Endothelial cell (in vitro differentiated cells): ENCODE data around the gene PTPRQ. TPM values are rescaled to one million over a fixed set of nuclear protein-coding genes. Genes with fewer than 3 reads are reported as not detected.
A peak's percentile ranks its signal among the peaks of the same experiment; 100 is the strongest.

ENCODE experiments used
- DNase-seq: peaks from one replicate; pipeline ENCODE4 v3.0.0; 2021; ENCODE audit warnings: low spot score
- H3K27ac Mint-ChIP-seq: one replicate; pipeline ENCODE4 v1.8.0; 2021; ENCODE audit warnings: mixed read lengths, inconsistent platforms; ENCODE audit not compliant: unreplicated experiment
- H3K27me3 Mint-ChIP-seq: one replicate; pipeline ENCODE4 v1.8.0; 2021; ENCODE audit warnings: mild to moderate bottlenecking, moderate library complexity, mixed read lengths, inconsistent platforms; ENCODE audit not compliant: unreplicated experiment
- H3K36me3 Mint-ChIP-seq: one replicate; pipeline ENCODE4 v1.8.0; 2021; ENCODE audit warnings: mild to moderate bottlenecking, low read depth, mixed read lengths, inconsistent platforms; ENCODE audit not compliant: unreplicated experiment
- H3K4me1 Mint-ChIP-seq: one replicate; pipeline ENCODE4 v1.8.0; 2021; ENCODE audit warnings: mild to moderate bottlenecking, mixed read lengths, inconsistent platforms; ENCODE audit not compliant: unreplicated experiment
- H3K4me3 Mint-ChIP-seq: one replicate; pipeline ENCODE4 v1.8.0; 2021; ENCODE audit warnings: mild to moderate bottlenecking, mixed read lengths, inconsistent platforms; ENCODE audit not compliant: unreplicated experiment
- H3K9me3 Mint-ChIP-seq: one replicate; pipeline ENCODE4 v1.8.0; 2021; ENCODE audit warnings: mixed read lengths, inconsistent platforms; ENCODE audit not compliant: unreplicated experiment
- total RNA-seq: library from RNA; stranded (reverse); fragmentation: NEBNext Ultra II Directional; extraction: Animal tissue kit (Norgen Biotek cat#: 25700); gene quantifications from one replicate; pipeline ENCODE4 v1.2.1, GENCODE V29; 2021; ENCODE audit not compliant: unreplicated experiment
- TF ChIP-seq, protein P1 (sequence below): fragments of 200-600 bp; sonication (generic); IDR thresholded peaks from one replicate; pipeline ENCODE4 v1.5.0; 2021; ENCODE audit warnings: antibody characterized with exemption; ENCODE audit not compliant: unreplicated experiment

PTPRQ gene
- total RNA-seq, 1 donor from 2014 or later, result not detected

DNA sequence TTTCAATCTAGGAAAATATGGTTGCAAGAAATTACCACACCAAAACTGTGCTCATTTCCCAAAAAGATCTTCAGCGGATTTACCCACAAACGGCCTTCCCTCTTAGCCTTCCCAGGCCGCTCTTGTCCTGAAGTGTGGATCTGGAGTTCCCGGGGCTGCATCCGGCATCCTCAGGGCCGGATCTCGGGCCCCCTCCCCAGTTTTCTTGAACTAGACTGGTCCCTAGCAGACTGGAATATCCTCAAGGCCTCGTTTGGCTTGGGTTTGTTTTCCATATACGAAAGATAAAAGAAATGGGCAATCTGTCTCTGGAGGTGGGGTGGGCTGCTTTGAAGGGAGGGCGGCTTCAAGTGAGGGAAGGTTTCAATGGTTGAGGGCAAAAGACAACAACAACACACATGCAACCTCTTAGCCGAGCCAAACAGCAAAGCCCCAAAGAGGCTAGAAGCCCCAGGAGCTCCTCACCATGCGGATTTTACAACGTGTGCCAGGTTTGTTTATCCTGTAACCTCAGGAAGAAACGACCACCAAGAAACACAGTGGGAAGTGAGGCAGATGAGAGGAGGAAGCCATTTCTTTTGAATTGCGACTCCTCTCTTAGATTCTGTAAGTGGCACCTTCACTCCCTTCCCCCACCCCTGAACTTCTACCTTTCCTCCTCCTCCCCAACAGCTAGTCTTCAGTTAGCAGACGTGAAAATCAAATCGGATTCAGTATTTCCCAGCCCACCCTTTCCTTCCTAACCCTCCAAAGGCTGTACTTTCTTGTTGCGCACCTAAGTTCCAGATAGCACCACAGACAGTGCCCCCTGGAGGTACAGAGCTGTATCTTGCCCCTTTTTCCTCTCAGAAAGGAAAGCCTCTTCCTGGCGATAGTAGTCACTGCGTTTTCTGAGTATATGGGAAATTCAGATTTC lies 266.0 kb downstream of the PTPRQ start:
- peaks cover 59% of the 10 kb centered on the region for H3K4me1 Mint-ChIP-seq
- DNase-seq, result no peak
- H3K4me3 Mint-ChIP-seq, result peak overlapping the region; percentile 72
- H3K27me3 Mint-ChIP-seq, result peaks cover 15% of the 10 kb centered on the region
- H3K27ac Mint-ChIP-seq, result peak overlapping the region; percentile 95
- TF ChIP-seq, protein P1, sequence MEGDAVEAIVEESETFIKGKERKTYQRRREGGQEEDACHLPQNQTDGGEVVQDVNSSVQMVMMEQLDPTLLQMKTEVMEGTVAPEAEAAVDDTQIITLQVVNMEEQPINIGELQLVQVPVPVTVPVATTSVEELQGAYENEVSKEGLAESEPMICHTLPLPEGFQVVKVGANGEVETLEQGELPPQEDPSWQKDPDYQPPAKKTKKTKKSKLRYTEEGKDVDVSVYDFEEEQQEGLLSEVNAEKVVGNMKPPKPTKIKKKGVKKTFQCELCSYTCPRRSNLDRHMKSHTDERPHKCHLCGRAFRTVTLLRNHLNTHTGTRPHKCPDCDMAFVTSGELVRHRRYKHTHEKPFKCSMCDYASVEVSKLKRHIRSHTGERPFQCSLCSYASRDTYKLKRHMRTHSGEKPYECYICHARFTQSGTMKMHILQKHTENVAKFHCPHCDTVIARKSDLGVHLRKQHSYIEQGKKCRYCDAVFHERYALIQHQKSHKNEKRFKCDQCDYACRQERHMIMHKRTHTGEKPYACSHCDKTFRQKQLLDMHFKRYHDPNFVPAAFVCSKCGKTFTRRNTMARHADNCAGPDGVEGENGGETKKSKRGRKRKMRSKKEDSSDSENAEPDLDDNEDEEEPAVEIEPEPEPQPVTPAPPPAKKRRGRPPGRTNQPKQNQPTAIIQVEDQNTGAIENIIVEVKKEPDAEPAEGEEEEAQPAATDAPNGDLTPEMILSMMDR, result peak; percentile 68
- no peaks in the 10 kb centered on the region for H3K9me3 Mint-ChIP-seq
- H3K36me3 Mint-ChIP-seq, result no peaks in the 10 kb centered on the region

DNA sequence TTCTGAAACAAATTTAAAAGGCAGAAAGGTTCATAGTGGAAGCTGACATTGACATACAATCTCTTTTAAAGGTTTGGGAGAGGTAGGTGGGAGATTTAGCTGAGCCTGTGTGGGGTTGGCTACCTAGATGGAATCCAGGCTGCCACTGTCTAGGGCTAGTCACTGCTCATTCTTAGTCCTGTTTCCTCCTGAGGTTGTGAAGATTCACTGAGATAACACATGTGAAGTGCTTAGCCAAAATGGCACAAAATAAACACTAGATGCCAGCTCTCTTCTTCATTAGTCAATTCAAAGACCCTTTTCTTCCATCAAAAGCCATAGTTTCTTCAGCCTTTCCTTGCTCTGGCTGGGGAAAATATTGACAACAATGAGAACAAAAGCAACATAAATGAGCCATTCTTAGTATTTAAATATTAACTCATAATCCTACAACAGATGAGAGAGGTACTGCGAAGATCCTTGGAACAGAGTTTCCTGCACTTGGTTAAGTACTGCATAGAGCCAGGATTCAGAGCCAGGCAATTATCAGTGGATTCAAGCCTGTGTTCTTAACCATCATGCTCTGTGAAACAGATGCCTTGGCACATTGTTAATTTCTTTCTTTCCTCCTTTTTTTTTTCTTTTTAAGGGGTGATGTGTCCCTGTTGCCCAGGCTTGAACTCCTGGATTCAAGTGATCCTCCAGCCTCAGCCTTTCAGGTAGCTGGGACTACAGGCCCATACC lies 266.9 kb downstream of the PTPRQ start:
- Mint-ChIP-seq H3K4me3 (no peak overlapping the region), H3K9me3 (no peaks in the 10 kb centered on the region), H3K27me3 (peaks cover 15% of the 10 kb centered on the region), H3K36me3 (no peaks in the 10 kb centered on the region), H3K4me1 (peaks cover 59% of the 10 kb centered on the region), H3K27ac (peak overlapping the region; percentile 95)
- TF ChIP-seq, protein P1, result no peak
- DNase-seq, result no peak

DNA sequence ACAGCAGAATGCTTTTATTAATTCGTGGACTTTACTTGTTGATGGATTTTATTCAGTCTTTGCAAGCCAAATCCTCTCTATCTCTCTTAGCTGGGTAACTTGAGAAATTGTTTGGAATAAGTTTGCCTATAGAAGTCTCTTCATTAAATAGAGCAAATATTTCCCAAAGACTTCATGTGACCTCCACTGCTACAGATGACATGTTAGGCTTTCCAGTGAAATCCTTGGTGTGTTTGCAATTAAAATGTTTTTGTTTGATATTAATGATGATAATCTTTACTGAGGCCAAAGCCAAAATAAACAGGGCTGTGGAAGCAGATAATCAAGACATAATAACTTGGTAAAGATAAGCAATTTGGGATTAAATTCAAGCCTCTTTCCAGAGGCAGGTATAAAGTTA lies 267.8 kb downstream of the PTPRQ start:
- DNase-seq, result no peak
- Mint-ChIP-seq H3K9me3 (no peaks in the 10 kb centered on the region), H3K36me3 (no peaks in the 10 kb centered on the region), H3K4me1 (peaks cover 55% of the 10 kb centered on the region), H3K27ac (no peak overlapping the region), H3K27me3 (peaks cover 14% of the 10 kb centered on the region), H3K4me3 (no peak overlapping the region)
- TF ChIP-seq, protein P1, result no peak

DNA sequence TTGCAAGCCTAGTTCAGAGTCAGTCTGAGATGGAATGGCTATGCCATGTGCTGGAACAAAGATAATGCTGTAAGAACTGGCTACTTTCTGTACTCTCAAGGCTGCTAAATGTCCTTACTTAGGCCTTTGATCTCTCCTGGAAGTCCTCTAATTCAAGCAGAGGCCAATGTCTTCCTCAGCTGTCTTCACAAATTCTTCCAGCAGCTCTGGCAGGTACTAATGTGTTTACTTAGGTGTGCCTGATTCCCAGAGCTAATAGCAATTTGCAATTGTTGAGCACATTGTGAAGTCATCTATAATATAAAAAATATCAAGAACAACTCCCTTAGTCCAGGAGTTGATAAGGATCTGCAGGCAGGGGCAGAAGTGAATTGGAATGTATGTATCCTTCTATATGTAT lies 268.8 kb downstream of the PTPRQ start:
- Mint-ChIP-seq H3K27ac (no peak overlapping the region), H3K9me3 (no peaks in the 10 kb centered on the region), H3K4me1 (peaks cover 45% of the 10 kb centered on the region), H3K4me3 (no peak overlapping the region), H3K27me3 (peaks cover 11% of the 10 kb centered on the region), H3K36me3 (no peaks in the 10 kb centered on the region)
- no peak for DNase-seq
- TF ChIP-seq, protein P1, result no peak

DNA sequence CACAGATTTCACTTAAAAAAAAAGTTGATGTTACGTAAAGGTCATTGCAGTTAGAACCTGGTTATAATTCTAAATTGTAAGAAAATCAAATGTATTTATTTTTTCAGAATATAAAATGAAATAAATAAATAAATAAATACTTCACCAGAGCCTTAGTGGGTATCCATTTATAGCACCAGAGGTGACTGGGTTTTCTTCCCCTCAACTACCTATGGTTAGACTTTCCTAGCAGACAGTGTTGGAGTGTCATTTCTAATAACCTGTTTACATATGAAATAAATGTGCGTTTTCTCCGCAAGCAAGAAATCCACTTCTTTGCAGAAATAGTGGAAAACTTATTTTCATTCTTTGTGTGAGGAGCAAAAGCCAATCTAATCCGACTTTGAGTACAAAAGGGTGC lies 269.4 kb downstream of the PTPRQ start:
- no peaks in the 10 kb centered on the region for H3K36me3 Mint-ChIP-seq
- peaks cover 44% of the 10 kb centered on the region for H3K4me1 Mint-ChIP-seq
- DNase-seq, result no peak
- H3K27me3 Mint-ChIP-seq, result peaks cover 11% of the 10 kb centered on the region
- no peak overlapping the region for H3K27ac Mint-ChIP-seq
- no peaks in the 10 kb centered on the region for H3K9me3 Mint-ChIP-seq
- peak overlapping the region; percentile 12 for H3K4me3 Mint-ChIP-seq
- TF ChIP-seq, protein P1, result no peak
